ENCODE measurements around the gene FGFBP2.
"Not testable (repeated sequence)": the region's sequence is repeated elsewhere in the genome, so short reads cannot be mapped to it uniquely, and the experiment has no call there.

The FGFBP2 gene

GRCh38 chr4:15918484-15919129 is 44.4 kb downstream of the FGFBP2 start:
- H3K79me2 ChIP-seq (ENCODE audit: low read length): no peaks in the 10 kb centered on the region
- TF ChIP-seq CTCF (IDR thresholded peaks at IDR 0.05; ENCODE audit: low read depth, low read length): no peak
- TF ChIP-seq EZH2phosphoT487 (IDR thresholded peaks at IDR 0.05; ENCODE audit: low read depth): no peak
- H3K9ac ChIP-seq (ENCODE audit: low read length): no peak overlapping the region
- H3K4me2 ChIP-seq (ENCODE audit: low read length): no peak overlapping the region
- peaks cover 11% of the 10 kb centered on the region; the same call in 1 of the 2 replicates for H3K27me3 ChIP-seq (ENCODE audit: low read depth, low read length)
- no peaks in the 10 kb centered on the region for H3K9me3 ChIP-seq (ENCODE audit: insufficient read depth, low read length)
- no peak overlapping the region for H3K27ac ChIP-seq (ENCODE audit: low read length)
- H4K20me1 ChIP-seq (ENCODE audit: insufficient read depth, low read length): no peaks in the 10 kb centered on the region
- no peak overlapping the region for H2AFZ ChIP-seq (ENCODE audit: low read depth, low read length)
- H3K36me3 ChIP-seq (replicated peaks; ENCODE audit: low read depth, low read length): no peaks in the 10 kb centered on the region
- H3K4me3 ChIP-seq (ENCODE audit: low read length): no peak overlapping the region
- no peaks in the 10 kb centered on the region for H3K4me1 ChIP-seq (ENCODE audit: low read length)

GRCh38 chr4:15917297-15917696 is 45.7 kb downstream of the FGFBP2 start:
- Histone ChIP-seq H3K9ac (ENCODE audit: low read length) (no peak overlapping the region), H4K20me1 (ENCODE audit: insufficient read depth, low read length) (no peaks in the 10 kb centered on the region)

GRCh38 chr4:15916358-15916757 is 46.6 kb downstream of the FGFBP2 start:
- not testable (repeated sequence) for H3K4me3 ChIP-seq (ENCODE audit: low read length); H3K79me2 ChIP-seq (ENCODE audit: low read length); H3K4me2 ChIP-seq (ENCODE audit: low read length); H3K27ac ChIP-seq (ENCODE audit: low read length); H3K27me3 ChIP-seq (ENCODE audit: low read depth, low read length); H3K4me1 ChIP-seq (ENCODE audit: low read length); H3K36me3 ChIP-seq (replicated peaks; ENCODE audit: low read depth, low read length); H3K9ac ChIP-seq (ENCODE audit: low read length); H2AFZ ChIP-seq (ENCODE audit: low read depth, low read length); H3K9me3 ChIP-seq (ENCODE audit: insufficient read depth, low read length); H4K20me1 ChIP-seq (ENCODE audit: insufficient read depth, low read length)

More at GRCh38 chr4:15917297-15917696, 45.7 kb downstream of the FGFBP2 start:
- Histone ChIP-seq H2AFZ (ENCODE audit: low read depth, low read length) (no peak overlapping the region), H3K27ac (ENCODE audit: low read length) (no peak overlapping the region), H3K4me3 (ENCODE audit: low read length) (no peak overlapping the region), H3K36me3 (replicated peaks; ENCODE audit: low read depth, low read length) (no peaks in the 10 kb centered on the region), H3K79me2 (ENCODE audit: low read length) (no peaks in the 10 kb centered on the region), H3K4me2 (ENCODE audit: low read length) (no peak overlapping the region), H3K27me3 (ENCODE audit: low read depth, low read length) (peaks cover 9% of the 10 kb centered on the region; the same call in 1 of the 2 replicates), H3K9me3 (ENCODE audit: insufficient read depth, low read length) (no peaks in the 10 kb centered on the region), H3K4me1 (ENCODE audit: low read length) (no peaks in the 10 kb centered on the region)
- TF ChIP-seq CTCF (IDR thresholded peaks at IDR 0.05; ENCODE audit: low read depth, low read length) (no peak), EZH2phosphoT487 (IDR thresholded peaks at IDR 0.05; ENCODE audit: low read depth) (no peak)

- no peaks in the 10 kb centered on the region for H3K36me3 ChIP-seq (replicated peaks; ENCODE audit: low read depth, low read length)
- no peak overlapping the region for H3K9ac ChIP-seq (ENCODE audit: low read length)
- no peak overlapping the region for H3K27ac ChIP-seq (ENCODE audit: low read length)
- H3K4me3 ChIP-seq (ENCODE audit: low read length): no peak overlapping the region
- H3K4me2 ChIP-seq (ENCODE audit: low read length): no peak overlapping the region
- no peaks in the 10 kb centered on the region for H3K9me3 ChIP-seq (ENCODE audit: insufficient read depth, low read length)
- no peak overlapping the region for H2AFZ ChIP-seq (ENCODE audit: low read depth, low read length)
- no peaks in the 10 kb centered on the region for H4K20me1 ChIP-seq (ENCODE audit: insufficient read depth, low read length)
- H3K27me3 ChIP-seq (ENCODE audit: low read depth, low read length): peaks cover 5% of the 10 kb centered on the region; the same call in 1 of the 2 replicates
- TF ChIP-seq EZH2phosphoT487 (IDR thresholded peaks at IDR 0.05; ENCODE audit: low read depth): no peak
- no peak for TF ChIP-seq CTCF (IDR thresholded peaks at IDR 0.05; ENCODE audit: low read depth, low read length)
- no peaks in the 10 kb centered on the region for H3K4me1 ChIP-seq (ENCODE audit: low read length)
- H3K79me2 ChIP-seq (ENCODE audit: low read length): no peaks in the 10 kb centered on the region
These were observed 48.2 kb downstream of the FGFBP2 start for GRCh38 chr4:15914736-15915135.
